ENCODE results near the gene STARD3NL.
"Not testable (repeated sequence)": the region's sequence is repeated elsewhere in the genome, so short reads cannot be mapped to it uniquely, and the experiment has no call there.

The STARD3NL gene

GRCh38 chr7:38215735-38216670, 38.0 kb downstream of the STARD3NL start:
- peaks cover 75% of the 10 kb centered on the region for H3K36me3 ChIP-seq
- no peaks in the 10 kb centered on the region for H3K27me3 ChIP-seq
- no peak overlapping the region for H3K4me3 ChIP-seq
- H3K27ac ChIP-seq = 0 out of 2 replicates have a peak overlapping the region, but pooled peaks have one; percentile 39
- H3K9me3 ChIP-seq = no peaks in the 10 kb centered on the region
- H3K4me2 ChIP-seq = peak overlapping the region; percentile 26; the same call in 1 of the 2 replicates
- TF ChIP-seq Cebpa-rat (IDR thresholded peaks at IDR 0.05) = no peak
- H4K20me1 ChIP-seq = no peaks in the 10 kb centered on the region
- H3K4me1 ChIP-seq = peaks cover 24% of the 10 kb centered on the region
- peak overlapping the region; percentile 40; the same call in 1 of the 2 replicates for H3K9ac ChIP-seq

- H3K27me3 ChIP-seq = no peaks in the 10 kb centered on the region
- H4K20me1 ChIP-seq = no peaks in the 10 kb centered on the region
- H3K4me3 ChIP-seq = no peak overlapping the region
- H3K36me3 ChIP-seq = peaks cover 76% of the 10 kb centered on the region
- no peak overlapping the region for H3K4me2 ChIP-seq
- TF ChIP-seq Cebpa-rat (IDR thresholded peaks at IDR 0.05) = no peak
- peaks cover 24% of the 10 kb centered on the region for H3K4me1 ChIP-seq
- H3K27ac ChIP-seq = 0 out of 2 replicates have a peak overlapping the region, but pooled peaks have one; percentile 39
- H3K9me3 ChIP-seq = no peaks in the 10 kb centered on the region
- no peak overlapping the region for H3K9ac ChIP-seq
These were observed 39.6 kb downstream of the STARD3NL start for GRCh38 chr7:38217672-38218071.

DNA sequence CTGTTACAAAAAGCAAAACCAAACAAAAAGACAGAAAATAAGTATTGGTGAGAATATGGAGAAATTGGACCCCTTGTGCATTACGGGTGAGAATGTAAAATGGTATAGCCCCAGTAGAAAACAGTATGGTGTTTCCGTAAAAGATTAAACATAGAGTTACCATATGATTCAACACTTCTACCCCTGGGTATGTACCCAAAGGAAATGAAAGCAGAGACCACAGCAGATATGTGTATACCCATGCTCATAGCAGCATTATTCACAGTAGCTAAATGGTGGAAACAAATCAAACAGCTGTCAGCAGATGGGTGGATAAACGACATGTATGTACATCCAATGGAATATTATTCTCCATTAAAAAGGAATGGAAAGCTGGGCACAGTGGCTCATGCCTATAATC, 42.4 kb downstream of the STARD3NL start:
- Histone ChIP-seq H4K20me1 (no peaks in the 10 kb centered on the region), H3K27ac (no peak overlapping the region), H3K27me3 (no peaks in the 10 kb centered on the region), H3K36me3 (peaks cover 74% of the 10 kb centered on the region), H3K9me3 (no peaks in the 10 kb centered on the region), H3K4me2 (no peak overlapping the region), H3K9ac (no peak overlapping the region), H3K4me1 (peaks cover 19% of the 10 kb centered on the region), H3K4me3 (no peak overlapping the region)
- no peak for TF ChIP-seq Cebpa-rat (IDR thresholded peaks at IDR 0.05)

- H3K36me3 ChIP-seq = peaks cover 73% of the 10 kb centered on the region
These were observed 44.5 kb downstream of the STARD3NL start for GRCh38 chr7:38222481-38223096.

DNA sequence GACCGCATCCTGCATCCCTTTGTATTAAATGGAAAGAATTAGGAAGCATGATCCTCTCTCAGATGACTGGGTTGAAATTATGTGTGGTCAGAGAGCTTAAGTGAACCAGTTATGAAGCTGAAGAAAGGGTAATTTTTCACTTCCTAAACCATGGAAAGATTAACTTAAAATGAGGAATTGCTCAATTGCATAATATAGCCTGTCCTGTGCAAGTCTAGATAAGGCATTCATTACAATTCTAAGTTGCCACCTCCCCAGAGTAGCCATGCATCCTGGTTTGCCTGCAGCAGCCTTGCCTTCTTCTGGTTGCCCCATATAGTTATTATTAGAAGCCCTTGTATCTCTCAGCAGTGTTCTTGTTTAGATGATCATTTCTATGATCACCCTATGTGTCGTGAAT, 45.3 kb downstream of the STARD3NL start:
- no peaks in the 10 kb centered on the region for H3K4me1 ChIP-seq
- no peak overlapping the region for H3K4me3 ChIP-seq
- no peaks in the 10 kb centered on the region for H3K27me3 ChIP-seq
- no peaks in the 10 kb centered on the region for H4K20me1 ChIP-seq
- no peak overlapping the region for H3K9ac ChIP-seq
- no peak overlapping the region for H3K27ac ChIP-seq
- no peak overlapping the region for H3K4me2 ChIP-seq
- TF ChIP-seq Cebpa-rat (IDR thresholded peaks at IDR 0.05) = no peak
- no peaks in the 10 kb centered on the region for H3K9me3 ChIP-seq
- H3K36me3 ChIP-seq = peaks cover 74% of the 10 kb centered on the region

More at GRCh38 chr7:38222481-38223096, 44.5 kb downstream of the STARD3NL start:
- no peak overlapping the region for H3K9ac ChIP-seq
- no peaks in the 10 kb centered on the region for H3K9me3 ChIP-seq
- no peak for TF ChIP-seq Cebpa-rat (IDR thresholded peaks at IDR 0.05)
- H3K4me2 ChIP-seq = no peak overlapping the region
- no peaks in the 10 kb centered on the region for H3K4me1 ChIP-seq
- H3K27ac ChIP-seq = no peak overlapping the region
- H3K4me3 ChIP-seq = no peak overlapping the region
- no peaks in the 10 kb centered on the region for H3K27me3 ChIP-seq
- no peaks in the 10 kb centered on the region for H4K20me1 ChIP-seq

DNA sequence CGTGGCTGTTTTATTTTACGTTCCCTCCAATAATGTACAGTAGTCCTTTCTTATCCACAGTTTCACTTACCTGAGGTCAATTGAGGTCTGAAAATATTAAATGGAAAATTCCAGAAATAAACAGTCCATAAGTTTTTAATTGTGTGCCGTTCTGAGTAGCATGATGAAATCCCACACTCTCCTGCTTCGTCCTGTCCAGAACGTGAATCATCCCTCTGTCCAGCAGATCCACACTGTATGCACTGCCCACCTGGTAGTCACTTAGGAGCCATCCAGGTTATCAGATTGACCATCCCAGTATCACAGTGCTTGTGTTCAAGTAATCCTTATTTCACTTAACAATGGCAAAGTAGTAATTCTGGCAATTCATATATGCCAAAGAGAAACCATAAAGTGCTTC, 46.3 kb downstream of the STARD3NL start:
- Histone ChIP-seq H3K9ac (no peak overlapping the region), H3K36me3 (peaks cover 69% of the 10 kb centered on the region)

DNA sequence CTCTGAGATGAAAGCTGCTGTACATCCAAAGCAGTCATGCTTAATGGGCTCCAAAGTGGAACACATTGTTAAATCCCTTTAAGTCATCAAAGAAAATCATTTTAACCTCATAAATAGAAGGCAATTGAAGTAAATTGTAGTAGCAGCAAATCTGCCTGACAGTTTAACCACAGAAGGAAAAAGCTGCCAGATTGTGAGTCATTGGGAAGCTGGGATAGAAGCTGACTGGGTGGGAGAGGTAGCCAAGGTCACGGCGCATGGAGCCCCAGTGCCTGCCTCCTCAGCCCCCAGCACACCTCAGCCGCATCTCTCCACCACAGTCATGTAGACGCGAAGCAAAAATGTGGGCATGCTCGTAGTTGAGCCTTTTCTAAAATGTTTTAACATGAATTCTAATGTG, 51.3 kb downstream of the STARD3NL start:
- H3K4me3 ChIP-seq = no peak overlapping the region
- no peaks in the 10 kb centered on the region for H4K20me1 ChIP-seq
- no peak overlapping the region for H3K9ac ChIP-seq
- peaks cover 43% of the 10 kb centered on the region for H3K36me3 ChIP-seq
- peaks cover 30% of the 10 kb centered on the region for H3K4me1 ChIP-seq
- no peaks in the 10 kb centered on the region for H3K9me3 ChIP-seq
- no peak overlapping the region for H3K4me2 ChIP-seq
- no peak overlapping the region for H3K27ac ChIP-seq
- no peaks in the 10 kb centered on the region for H3K27me3 ChIP-seq
- TF ChIP-seq Cebpa-rat (IDR thresholded peaks at IDR 0.05) = no peak

More for the DNA sequence above, 46.3 kb downstream of the STARD3NL start:
- Histone ChIP-seq H3K4me1 (0 out of 2 replicates have a peak, but pooled peaks cover 4% of the 10 kb centered on the region), H3K4me3 (no peak overlapping the region), H3K4me2 (no peak overlapping the region), H4K20me1 (no peaks in the 10 kb centered on the region), H3K9me3 (no peaks in the 10 kb centered on the region), H3K27me3 (no peaks in the 10 kb centered on the region), H3K27ac (no peak overlapping the region)
- no peak for TF ChIP-seq Cebpa-rat (IDR thresholded peaks at IDR 0.05)

GRCh38 chr7:38229884-38230642, 52.0 kb downstream of the STARD3NL start:
- peaks cover 38% of the 10 kb centered on the region for H3K36me3 ChIP-seq
- no peaks in the 10 kb centered on the region for H3K9me3 ChIP-seq
- no peaks in the 10 kb centered on the region for H4K20me1 ChIP-seq
- no peak for TF ChIP-seq Cebpa-rat (IDR thresholded peaks at IDR 0.05)
- H3K4me1 ChIP-seq = peaks cover 30% of the 10 kb centered on the region
- H3K4me2 ChIP-seq = no peak overlapping the region
- H3K27me3 ChIP-seq = no peaks in the 10 kb centered on the region
- no peak overlapping the region for H3K9ac ChIP-seq
- H3K27ac ChIP-seq = no peak overlapping the region; the same call in 1 of the 2 replicates
- no peak overlapping the region for H3K4me3 ChIP-seq

DNA sequence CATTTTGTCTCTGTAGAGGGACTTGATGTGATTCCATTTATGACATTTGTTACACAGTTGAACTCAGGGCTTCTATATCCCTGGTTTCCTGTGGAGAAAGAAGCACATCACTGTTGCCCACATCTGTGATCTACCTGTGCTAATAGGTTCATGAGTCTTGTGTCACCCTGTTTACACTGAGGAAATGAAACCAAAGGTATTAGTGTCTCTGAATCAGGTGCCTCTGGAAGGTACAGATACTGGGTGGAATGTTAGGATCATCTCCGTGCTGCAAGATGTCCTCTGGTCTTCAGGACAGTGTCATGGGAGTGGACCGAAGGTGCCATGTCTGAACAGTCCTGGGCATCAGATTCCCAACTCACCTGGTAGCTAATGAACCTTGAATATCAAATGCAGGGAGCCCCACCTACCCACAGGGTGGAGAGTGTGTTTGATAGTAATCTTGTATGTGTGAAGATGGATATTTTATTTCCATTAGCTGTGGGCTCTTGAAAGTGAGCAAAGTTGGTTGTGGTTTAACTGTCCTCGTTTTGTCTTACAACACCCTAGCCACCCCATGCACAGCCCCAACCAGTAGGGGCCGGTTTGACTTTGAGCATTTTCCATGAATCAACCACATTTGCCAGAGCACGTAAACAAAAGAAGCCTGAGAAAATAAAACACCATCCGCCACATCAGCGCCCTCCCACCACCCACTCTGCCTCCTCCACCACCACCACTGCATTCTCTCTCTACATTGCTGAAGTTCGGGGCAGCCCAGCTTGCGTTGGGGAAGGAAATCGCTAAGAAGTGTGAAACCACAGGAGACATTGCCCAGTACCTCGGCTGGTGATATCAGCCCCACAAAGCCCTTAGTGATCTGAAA, 54.7 kb downstream of the STARD3NL start:
- peak overlapping the region; percentile 68 for H3K4me2 ChIP-seq
- no peaks in the 10 kb centered on the region for H4K20me1 ChIP-seq
- peaks cover 24% of the 10 kb centered on the region for H3K36me3 ChIP-seq
- H3K9ac ChIP-seq = no peak overlapping the region
- peaks cover 30% of the 10 kb centered on the region for H3K4me1 ChIP-seq
- no peak for TF ChIP-seq Cebpa-rat (IDR thresholded peaks at IDR 0.05)
- no peaks in the 10 kb centered on the region for H3K27me3 ChIP-seq
- H3K4me3 ChIP-seq = no peak overlapping the region
- no peaks in the 10 kb centered on the region for H3K9me3 ChIP-seq
- peak overlapping the region; percentile 54 for H3K27ac ChIP-seq

DNA sequence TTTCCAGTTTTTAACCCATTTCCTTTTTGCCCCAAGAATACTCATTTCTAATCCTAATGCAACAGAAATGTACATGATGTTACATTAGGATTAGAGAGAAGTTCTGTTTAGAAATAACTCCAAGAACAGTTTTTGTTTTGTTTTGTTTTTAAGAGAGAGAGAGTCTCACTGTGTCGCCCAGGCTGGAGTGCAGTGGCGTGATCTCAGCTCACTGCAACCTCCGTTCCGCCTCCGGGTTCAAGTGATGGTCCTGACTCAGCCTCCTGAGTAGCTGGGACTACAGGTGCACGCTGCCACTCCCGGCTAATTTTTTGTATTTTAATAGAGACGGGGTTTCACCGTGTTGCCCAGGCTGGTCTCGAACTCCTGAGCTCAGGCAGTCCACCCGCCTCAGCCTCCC, 56.7 kb downstream of the STARD3NL start:
- not testable (repeated sequence) for H3K4me2 ChIP-seq, H3K9me3 ChIP-seq, H3K27me3 ChIP-seq, H3K9ac ChIP-seq, H3K27ac ChIP-seq, H3K4me3 ChIP-seq, H4K20me1 ChIP-seq
- Histone ChIP-seq H3K4me1 (peaks cover 26% of the 10 kb centered on the region), H3K36me3 (peaks cover 12% of the 10 kb centered on the region)

Data from BLaER1 (cell line).